HG03469 (cell line): ENCODE results near the gene IL3.

Source experiments
- ATAC-seq: cut with Tn5 transposase; IDR thresholded peaks from one replicate; pipeline ENCODE4 v1.9.1; 2021; ENCODE audit warnings: mild to moderate bottlenecking, moderate library complexity, moderate number of reproducible peaks; ENCODE audit not compliant: unreplicated experiment

The IL3 gene

GRCh38 chr5:132110930-132111329 is 50.5 kb downstream of the IL3 start:
- ATAC-seq = no peak

DNA sequence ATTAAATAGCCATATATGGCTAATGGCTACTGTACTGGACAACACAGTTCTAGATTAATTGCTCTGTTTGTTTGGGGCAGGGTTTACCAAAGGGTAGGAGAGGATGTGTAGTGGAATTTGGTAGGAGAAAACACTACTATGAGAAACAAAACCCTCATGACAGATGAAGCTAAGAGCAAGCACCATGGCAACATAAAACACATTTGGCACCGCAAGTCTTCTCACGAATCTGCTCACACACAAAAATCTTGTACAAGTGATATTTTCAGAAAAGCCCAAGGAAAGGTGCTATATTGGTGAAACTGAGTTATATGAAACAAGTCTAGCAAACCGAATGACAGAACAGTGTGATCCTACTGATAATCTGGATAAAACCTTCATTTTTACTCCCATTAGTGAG is 51.7 kb downstream of the IL3 start:
- ATAC-seq = no peak
